Measurements from ENCODE around the gene CLDN6.

DNA sequence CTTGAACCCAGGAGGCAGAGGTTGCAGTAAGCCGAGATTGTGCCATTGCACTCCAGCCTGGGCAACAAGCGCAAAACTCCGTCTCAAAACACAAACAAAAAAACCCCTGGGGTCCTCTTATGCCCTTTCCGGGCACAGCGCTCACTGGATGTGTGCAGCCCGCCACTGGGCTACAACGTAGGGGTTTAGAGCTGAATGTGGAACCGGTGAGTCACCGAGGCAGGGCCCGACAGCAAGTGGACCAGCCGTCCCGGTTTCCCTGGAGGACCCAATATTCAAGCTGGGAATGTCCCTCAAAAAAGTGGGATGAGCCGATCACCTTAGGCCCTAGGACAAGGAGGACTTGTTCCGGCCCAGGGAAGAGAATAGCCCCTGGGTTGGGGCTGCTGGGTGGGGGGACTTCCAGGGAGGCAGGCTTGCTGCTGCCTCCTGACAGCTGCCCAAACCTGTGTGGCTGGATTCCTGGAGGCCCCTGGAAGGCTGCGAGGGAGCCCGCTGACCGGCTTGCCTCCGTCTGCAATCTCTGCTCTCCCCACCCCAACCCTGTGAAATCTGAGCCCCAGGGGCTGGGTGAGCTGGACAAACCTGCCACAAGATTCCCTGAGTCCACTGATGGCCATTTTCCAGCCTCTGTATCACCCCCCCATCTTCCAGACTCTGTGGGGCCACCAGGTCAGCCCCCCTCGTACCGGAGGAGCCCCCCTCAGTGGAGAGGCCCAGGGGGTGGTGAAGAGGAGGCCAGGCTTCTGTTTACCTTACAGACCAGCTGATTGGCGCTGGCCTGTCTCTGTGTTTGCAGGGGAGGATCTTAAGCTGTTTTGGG is 8.2 kb downstream of the CLDN6 start:
- TF ChIP-seq, protein P1, sequence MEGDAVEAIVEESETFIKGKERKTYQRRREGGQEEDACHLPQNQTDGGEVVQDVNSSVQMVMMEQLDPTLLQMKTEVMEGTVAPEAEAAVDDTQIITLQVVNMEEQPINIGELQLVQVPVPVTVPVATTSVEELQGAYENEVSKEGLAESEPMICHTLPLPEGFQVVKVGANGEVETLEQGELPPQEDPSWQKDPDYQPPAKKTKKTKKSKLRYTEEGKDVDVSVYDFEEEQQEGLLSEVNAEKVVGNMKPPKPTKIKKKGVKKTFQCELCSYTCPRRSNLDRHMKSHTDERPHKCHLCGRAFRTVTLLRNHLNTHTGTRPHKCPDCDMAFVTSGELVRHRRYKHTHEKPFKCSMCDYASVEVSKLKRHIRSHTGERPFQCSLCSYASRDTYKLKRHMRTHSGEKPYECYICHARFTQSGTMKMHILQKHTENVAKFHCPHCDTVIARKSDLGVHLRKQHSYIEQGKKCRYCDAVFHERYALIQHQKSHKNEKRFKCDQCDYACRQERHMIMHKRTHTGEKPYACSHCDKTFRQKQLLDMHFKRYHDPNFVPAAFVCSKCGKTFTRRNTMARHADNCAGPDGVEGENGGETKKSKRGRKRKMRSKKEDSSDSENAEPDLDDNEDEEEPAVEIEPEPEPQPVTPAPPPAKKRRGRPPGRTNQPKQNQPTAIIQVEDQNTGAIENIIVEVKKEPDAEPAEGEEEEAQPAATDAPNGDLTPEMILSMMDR (IDR thresholded peaks at IDR 0.05) = no peak
- TF ChIP-seq ZFX (IDR thresholded peaks at IDR 0.05; ENCODE audit: borderline replicate concordance) = no peak

Data from 22Rv1 (cell line).